ENCODE data around the gene ENTHD1. TPM values are rescaled to one million over a fixed set of nuclear protein-coding genes. Genes with fewer than 3 reads are reported as not detected.

The ENTHD1 gene
- total RNA-seq, 1 experiment from 2014 or later: not detected

GRCh38 chr22:39942439-39943230, 49.1 kb upstream of the ENTHD1 start:
- Histone ChIP-seq H3K4me2 (ENCODE audit: insufficient read depth, insufficient read length, low read length) (no peak overlapping the region), H4K8ac (replicated peaks; ENCODE audit: insufficient read length, low read depth, low read length) (no peak overlapping the region), H4K91ac (ENCODE audit: insufficient read length, low read depth, low read length) (no peak overlapping the region), H3K23ac (ENCODE audit: insufficient read length, low read depth, low read length) (no peak overlapping the region), H4K20me1 (ENCODE audit: control insufficient read depth, insufficient read depth, insufficient read length) (no peaks in the 10 kb centered on the region), H3K9ac (ENCODE audit: extremely low read depth, insufficient read length, low read length) (no peak overlapping the region), H3K4me1 (ENCODE audit: insufficient read depth, low read length) (peaks cover 20% of the 10 kb centered on the region), H3K9me3 (ENCODE audit: control insufficient read depth, low read depth, low read length) (no peaks in the 10 kb centered on the region), H2BK120ac (ENCODE audit: low read depth, low read length, poor library complexity, severe bottlenecking) (no peak overlapping the region), H3K79me1 (ENCODE audit: insufficient read depth, low read depth, low read length, poor library complexity, severe bottlenecking) (no peaks in the 10 kb centered on the region), H3T11ph (ENCODE audit: low read length) (no peak overlapping the region), H4K5ac (ENCODE audit: insufficient read length, low read depth, low read length) (no peak overlapping the region), H3K27ac (ENCODE audit: insufficient read length, low read depth, low read length) (no peak overlapping the region), H2BK15ac (ENCODE audit: low read depth, low read length) (no peak overlapping the region), H3K18ac (ENCODE audit: insufficient read length, low read depth, low read length) (no peak overlapping the region), H3K4ac (ENCODE audit: low read depth, low read length) (no peak overlapping the region), H2AK5ac (ENCODE audit: insufficient read length, low read length) (no peak overlapping the region), H3K79me2 (ENCODE audit: insufficient read depth, low read length) (no peaks in the 10 kb centered on the region), H2BK20ac (ENCODE audit: low read depth, low read length, poor library complexity, severe bottlenecking) (no peak overlapping the region), H3K23me2 (ENCODE audit: insufficient read length, low read depth, low read length, poor library complexity, severe bottlenecking) (no peaks in the 10 kb centered on the region), H3K27me3 (ENCODE audit: insufficient read depth, low read length) (no peaks in the 10 kb centered on the region), H2BK12ac (ENCODE audit: insufficient read length, low read depth, low read length) (no peak overlapping the region), H3K14ac (ENCODE audit: insufficient read depth, low read length) (no peak overlapping the region), H3K56ac (ENCODE audit: insufficient read length, low read depth, low read length) (no peak overlapping the region), H2BK5ac (ENCODE audit: insufficient read length, low read length) (no peak overlapping the region), H2AFZ (ENCODE audit: low read length) (no peak overlapping the region)
- no peak for DNase-seq
- no peak for TF ChIP-seq CTCF (conservative IDR thresholded peaks at IDR 0.05)
- H3K27me3 Mint-ChIP-seq (ENCODE audit: low read depth): no peaks in the 10 kb centered on the region
- H3K4me1 Mint-ChIP-seq: peaks cover 58 to 77% of the 10 kb centered on the region in 2 experiments
- H3K36me3 Mint-ChIP-seq (ENCODE audit: insufficient read depth in 1 of 3, low read depth in 3 of 3): no peaks in the 10 kb centered on the region
- no peaks in the 10 kb centered on the region for H3K9me3 Mint-ChIP-seq
- H3K27ac Mint-ChIP-seq: peak overlapping the region in 2 of 3 experiments; percentile 51 to 73; a peak in 3 of 7 replicates
- no CpG with 5 or more reads among the region's 8 CpGs for WGBS (ENCODE audit: extremely low coverage, insufficient read length, low lambda C conversion rate)
- no peak overlapping the region; a peak in 1 of 5 replicates for H3K4me3 Mint-ChIP-seq
